Fibroblast of mammary gland (primary cell): ENCODE data around the gene STAT4.

Experiments used
- DNase-seq: peaks from one replicate; pipeline ENCODE4 v3.0.0-alpha.2; 2010; ENCODE audit warnings: low read depth
- H3K4me3 ChIP-seq: 2 replicates; pipeline ENCODE4 v1.5.1; 2011; ENCODE audit warnings: low read depth, mild to moderate bottlenecking, low read length, moderate library complexity; ENCODE audit not compliant: control insufficient read depth
- TF ChIP-seq, protein P1 (sequence below): conservative IDR thresholded peaks from 2 replicates; pipeline ENCODE4 v1.5.1; 2011; ENCODE audit warnings: low read depth, low read length, inconsistent platforms; ENCODE audit not compliant: control insufficient read depth, insufficient read depth

STAT4 gene

DNA sequence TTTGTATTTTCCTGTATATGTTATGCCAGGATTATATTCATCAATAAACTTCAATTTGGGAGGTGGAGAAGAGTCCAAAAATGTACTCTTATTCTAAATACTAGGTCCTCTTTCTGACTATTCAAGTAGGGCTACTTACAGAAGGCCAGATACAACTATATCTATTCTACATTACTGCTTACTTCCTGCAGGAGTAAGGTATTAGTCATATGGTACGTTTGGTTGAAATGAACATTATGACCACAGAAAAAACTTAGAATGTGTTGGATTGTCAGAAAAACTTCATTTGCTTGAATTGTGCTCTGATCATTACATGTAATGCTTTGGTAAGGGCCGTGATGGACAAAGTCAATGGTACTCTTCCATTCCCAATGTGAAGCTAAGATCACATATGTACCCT is 35.0 kb downstream of the STAT4 start:
- DNase-seq: peak; percentile 9
- H3K4me3 ChIP-seq: no peak overlapping the region
- TF ChIP-seq, protein P1, sequence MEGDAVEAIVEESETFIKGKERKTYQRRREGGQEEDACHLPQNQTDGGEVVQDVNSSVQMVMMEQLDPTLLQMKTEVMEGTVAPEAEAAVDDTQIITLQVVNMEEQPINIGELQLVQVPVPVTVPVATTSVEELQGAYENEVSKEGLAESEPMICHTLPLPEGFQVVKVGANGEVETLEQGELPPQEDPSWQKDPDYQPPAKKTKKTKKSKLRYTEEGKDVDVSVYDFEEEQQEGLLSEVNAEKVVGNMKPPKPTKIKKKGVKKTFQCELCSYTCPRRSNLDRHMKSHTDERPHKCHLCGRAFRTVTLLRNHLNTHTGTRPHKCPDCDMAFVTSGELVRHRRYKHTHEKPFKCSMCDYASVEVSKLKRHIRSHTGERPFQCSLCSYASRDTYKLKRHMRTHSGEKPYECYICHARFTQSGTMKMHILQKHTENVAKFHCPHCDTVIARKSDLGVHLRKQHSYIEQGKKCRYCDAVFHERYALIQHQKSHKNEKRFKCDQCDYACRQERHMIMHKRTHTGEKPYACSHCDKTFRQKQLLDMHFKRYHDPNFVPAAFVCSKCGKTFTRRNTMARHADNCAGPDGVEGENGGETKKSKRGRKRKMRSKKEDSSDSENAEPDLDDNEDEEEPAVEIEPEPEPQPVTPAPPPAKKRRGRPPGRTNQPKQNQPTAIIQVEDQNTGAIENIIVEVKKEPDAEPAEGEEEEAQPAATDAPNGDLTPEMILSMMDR: no peak

DNA sequence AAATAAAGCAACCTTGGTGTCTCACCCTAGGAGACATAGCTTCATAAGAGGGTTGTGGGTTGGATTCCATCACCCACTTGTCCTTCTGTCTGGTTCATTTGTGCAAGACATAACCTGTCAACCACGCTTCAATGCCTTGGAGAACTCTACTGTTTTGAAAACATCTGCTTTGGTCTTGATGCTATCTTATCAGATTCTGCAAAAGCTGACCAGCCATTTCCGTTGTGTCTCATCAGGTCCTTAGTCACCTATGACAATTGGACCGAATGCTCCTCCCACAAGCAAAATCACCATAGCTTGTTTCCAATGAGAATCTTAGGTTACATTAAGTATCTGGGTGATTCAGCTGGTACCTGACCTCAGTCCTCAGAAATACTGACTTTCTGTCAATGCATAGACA is 35.4 kb downstream of the STAT4 start:
- TF ChIP-seq, protein P1: no peak
- H3K4me3 ChIP-seq: no peak overlapping the region
- DNase-seq: no peak

- no peak overlapping the region for H3K4me3 ChIP-seq
- DNase-seq: peak; percentile 8
- TF ChIP-seq, protein P1: no peak
Observed at GRCh38 chr2:191114403-191114886, 36.3 kb downstream of the STAT4 start.

DNA sequence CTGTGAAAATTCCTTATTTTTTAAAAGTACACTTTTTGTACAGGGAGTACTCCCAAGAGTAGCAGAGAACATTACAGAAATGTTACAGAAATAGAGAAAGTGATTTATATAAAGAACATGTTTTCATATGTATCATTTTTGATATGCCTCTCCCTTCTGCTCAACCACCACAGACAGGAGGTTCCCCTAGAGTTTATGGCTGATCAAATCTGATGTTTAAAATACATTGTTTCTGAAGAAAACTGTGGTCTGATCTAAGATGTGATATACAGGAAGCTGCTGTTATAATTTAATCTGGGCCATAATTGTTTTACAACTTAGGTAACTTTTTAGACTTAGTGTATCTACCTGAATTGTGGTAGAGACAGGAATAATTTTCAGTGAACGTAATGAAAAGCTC is 37.0 kb downstream of the STAT4 start:
- no peak for DNase-seq
- no peak overlapping the region for H3K4me3 ChIP-seq
- TF ChIP-seq, protein P1: no peak

- TF ChIP-seq, protein P1: no peak
- H3K4me3 ChIP-seq: no peak overlapping the region
- DNase-seq: no peak
Observed at GRCh38 chr2:191112448-191112901, 38.3 kb downstream of the STAT4 start.

DNA sequence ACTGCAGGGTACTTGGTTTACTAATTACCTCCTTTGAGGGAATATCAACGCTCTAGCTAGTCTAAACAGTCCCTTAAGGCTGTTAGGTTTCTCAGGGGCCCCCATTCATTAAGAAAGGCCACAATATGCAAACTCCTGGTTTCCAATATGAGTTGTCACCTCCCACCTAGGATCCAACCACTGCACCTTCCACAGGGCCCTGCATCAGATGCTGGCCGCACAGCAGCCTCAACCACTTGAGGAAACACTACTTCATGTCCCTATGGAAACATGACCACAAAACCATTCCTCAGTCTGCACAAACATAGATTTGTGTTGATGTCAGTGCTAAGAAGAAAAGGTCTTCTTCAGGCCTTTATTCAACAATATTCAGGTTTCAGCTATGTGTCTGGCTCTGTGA is 40.9 kb downstream of the STAT4 start:
- TF ChIP-seq, protein P1: no peak

GRCh38 chr2:191108331-191108730 is 42.5 kb downstream of the STAT4 start:
- no peak overlapping the region for H3K4me3 ChIP-seq
- TF ChIP-seq, protein P1: no peak
- DNase-seq: no peak

More for the DNA sequence above, 40.9 kb downstream of the STAT4 start:
- DNase-seq: no peak
- no peak overlapping the region for H3K4me3 ChIP-seq
